GM19239 (cell line): Measurements from ENCODE around the gene DLX3.

Experiments used
- DNase-seq: peaks from one replicate; pipeline ENCODE4 v3.0.0; 2011; ENCODE audit warnings: low spot score; ENCODE audit not compliant: insufficient read length
- FAIRE-seq: peaks from 2 replicates; lab custom pipeline; 2011; peaks lifted over from hg19 to GRCh38; lab: Jason Lieb, UNC

DLX3 gene

DNA sequence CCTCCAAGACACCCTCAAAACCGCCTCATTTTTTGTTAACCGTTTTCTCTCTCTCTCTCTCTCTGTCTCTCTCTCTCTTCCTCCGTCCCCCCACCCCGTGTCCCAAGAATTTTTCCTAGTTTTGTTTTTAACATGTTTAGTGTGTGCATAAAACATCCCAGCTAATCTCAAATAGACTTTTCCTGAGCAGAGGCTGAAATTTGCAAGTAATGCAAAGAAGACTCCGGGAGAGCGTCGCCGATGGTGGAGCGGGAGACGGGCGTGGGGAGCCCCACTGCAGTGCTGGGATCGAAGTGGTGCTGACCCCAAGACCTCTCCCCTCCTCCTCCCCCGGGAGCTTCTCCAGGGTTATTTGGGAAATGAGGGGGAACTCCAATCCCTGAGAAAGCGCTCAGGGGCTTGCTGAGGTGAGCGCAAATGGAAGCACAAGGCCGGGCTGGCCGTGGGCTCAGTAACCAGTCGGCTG is 30.7 kb downstream of the DLX3 start:
- DNase-seq (no peak), FAIRE-seq (no peak)

GRCh38 chr17:49963626-49964302 is 31.3 kb downstream of the DLX3 start:
- FAIRE-seq, result no peak

GRCh38 chr17:49963309-49963625 is 31.8 kb downstream of the DLX3 start:
- FAIRE-seq (no peak), DNase-seq (no peak)

More at GRCh38 chr17:49963626-49964302, 31.3 kb downstream of the DLX3 start:
- DNase-seq, result no peak

GRCh38 chr17:49962599-49963308 is 32.3 kb downstream of the DLX3 start:
- FAIRE-seq (no peak), DNase-seq (no peak)

- FAIRE-seq (no peak), DNase-seq (no peak)
These were observed 35.7 kb downstream of the DLX3 start for GRCh38 chr17:49959183-49959935.

DNA sequence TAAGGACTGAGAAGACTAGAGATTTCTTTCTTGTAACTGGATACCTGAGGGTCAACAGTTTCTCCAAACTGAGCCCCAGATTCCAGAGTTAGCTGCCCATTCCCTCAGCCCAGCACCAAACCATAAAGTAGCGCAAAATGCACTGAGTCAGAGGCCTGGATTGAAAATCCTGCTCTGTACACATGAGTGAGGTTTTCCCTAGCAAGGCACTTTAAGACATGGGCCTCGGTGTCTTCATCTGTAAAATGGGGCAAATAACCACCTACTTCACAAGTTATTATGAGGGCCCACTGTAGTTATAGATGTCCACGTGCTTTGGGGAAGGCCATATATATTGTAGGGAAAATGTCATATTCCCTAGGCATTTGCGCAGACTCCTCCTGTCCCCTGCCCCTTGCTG is 36.3 kb downstream of the DLX3 start:
- FAIRE-seq, result no peak
- DNase-seq, result no peak

GRCh38 chr17:49957350-49957749 is 37.7 kb downstream of the DLX3 start:
- FAIRE-seq, result no peak
- no peak for DNase-seq

GRCh38 chr17:49956780-49957179 is 38.2 kb downstream of the DLX3 start:
- DNase-seq, result no peak
- no peak for FAIRE-seq

- DNase-seq (no peak), FAIRE-seq (no peak)
These were observed 39.9 kb downstream of the DLX3 start for GRCh38 chr17:49955157-49955556.

DNA sequence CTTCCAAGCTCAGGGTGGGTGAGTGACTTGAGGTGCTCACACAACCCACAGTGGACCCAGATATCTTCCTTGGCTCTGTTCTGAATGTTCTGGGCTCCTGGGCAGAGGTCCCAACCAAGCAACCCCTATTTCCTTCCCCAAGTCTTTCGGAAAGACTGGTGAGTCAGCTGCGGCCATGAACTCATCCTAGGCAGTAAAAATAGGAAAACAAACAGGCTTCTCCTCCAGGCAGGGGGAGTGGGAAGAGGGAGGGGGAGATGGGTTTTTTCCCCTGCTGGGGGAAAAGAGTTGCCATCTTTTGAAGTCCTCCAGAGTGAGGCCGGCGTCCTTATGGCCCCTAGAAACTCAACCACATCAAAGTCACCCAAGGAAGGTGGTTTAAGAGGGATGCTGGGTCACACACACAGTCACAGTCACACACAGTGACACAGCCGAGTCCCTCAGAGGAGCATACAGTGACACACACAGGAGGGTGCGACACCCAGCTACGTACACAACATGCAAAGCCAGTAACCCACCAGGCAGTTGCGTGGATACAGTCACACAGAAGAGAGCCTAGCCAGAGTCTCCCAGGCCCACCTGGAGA is 42.0 kb downstream of the DLX3 start:
- DNase-seq (no peak), FAIRE-seq (no peak)

GRCh38 chr17:49952209-49952911 is 42.7 kb downstream of the DLX3 start:
- FAIRE-seq (no peak), DNase-seq (peak; percentile 78)

DNA sequence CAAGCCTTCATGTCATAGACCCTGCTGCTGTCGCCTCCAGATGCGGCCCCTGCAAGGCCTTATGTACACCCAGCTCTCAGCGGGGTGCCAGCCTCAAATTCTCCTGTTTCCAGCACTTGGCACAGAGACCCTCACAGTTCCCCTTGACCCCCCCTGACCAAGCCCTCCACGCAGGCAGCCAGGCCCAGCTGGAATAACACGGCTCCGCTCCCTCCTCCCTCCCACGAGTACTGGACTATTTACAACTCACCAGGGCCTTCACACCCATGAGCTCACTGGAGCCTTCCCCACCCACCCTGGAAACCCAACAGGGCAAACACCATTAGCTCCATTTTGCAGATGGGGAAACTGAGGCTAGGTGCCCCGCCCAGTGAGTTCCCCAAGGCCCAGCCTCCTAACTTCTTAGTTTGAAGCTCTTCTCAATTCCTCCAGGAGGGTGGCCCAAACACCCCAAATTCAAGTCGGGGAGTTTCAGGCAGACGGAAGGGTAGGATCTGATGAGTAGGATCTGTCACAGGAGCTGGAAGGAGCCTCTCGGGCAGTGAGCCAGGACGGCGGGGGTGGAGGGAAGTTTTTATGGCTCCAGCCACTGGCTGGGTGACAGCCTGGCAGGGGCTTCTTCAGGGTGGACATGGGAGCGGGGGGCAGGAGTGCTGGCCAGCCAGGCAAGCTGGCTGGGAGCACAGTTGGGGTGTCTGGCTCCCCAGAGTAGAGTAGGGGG is 43.5 kb downstream of the DLX3 start:
- no peak for FAIRE-seq
- DNase-seq, result no peak

- FAIRE-seq, result no peak
These were observed 45.4 kb downstream of the DLX3 start for GRCh38 chr17:49949634-49950033.

GRCh38 chr17:49946964-49947584 is 48.0 kb downstream of the DLX3 start:
- DNase-seq (no peak), FAIRE-seq (no peak)

More at GRCh38 chr17:49949634-49950033, 45.4 kb downstream of the DLX3 start:
- no peak for DNase-seq

DNA sequence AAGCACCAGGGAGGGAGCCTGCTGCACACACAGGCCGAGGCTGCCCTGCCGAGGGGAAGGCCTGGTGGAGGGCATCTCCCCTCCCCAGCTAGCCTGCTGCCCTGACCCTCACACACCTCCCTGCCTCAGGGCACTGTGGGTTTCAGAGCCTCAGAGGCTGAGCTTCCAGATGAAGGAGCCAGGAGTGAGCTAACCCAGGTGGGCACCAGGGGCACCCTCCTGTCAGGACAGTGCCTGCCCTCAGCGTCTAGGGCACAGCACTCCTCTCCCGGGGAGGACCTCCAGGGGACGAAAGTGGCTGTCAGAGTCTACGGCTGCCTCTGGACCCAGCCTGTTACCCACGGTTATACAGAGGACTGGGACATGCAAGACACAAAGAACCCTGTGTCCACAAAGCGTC is 48.8 kb downstream of the DLX3 start:
- no peak for FAIRE-seq
- DNase-seq, result no peak

GRCh38 chr17:49944273-49944870 is 50.7 kb downstream of the DLX3 start:
- no peak for DNase-seq
- FAIRE-seq, result no peak

- FAIRE-seq, result no peak
These were observed 52.1 kb downstream of the DLX3 start for GRCh38 chr17:49942947-49943346.

DNA sequence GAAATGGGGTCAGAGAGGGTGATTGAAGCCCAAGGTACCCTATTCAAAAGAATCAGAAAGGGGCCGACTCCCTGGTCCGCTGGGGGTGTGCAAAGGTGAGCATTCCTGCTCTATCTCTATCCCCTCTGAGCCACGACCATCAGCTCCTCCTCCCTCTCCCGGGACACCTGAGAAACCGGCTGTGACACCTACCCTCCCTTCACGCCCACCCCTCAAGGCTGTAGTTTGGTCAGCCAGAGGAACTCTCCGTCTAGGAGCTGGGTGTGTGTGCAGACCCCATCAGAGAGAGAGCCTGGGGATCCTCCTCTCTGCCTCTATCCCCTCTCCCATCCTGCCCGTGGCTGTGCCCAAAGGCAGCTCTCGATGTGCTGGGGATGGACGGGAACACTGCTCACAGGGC is 53.6 kb downstream of the DLX3 start:
- FAIRE-seq (no peak), DNase-seq (no peak)

More at GRCh38 chr17:49942947-49943346, 52.1 kb downstream of the DLX3 start:
- no peak for DNase-seq
